HL-60/S4 treated with phorbol 12-myristate 13-acetate at 8.2 ng/mL for 4 days and 3 days (cell line): ENCODE results near the gene CSNK2A2.

Experiments
- in situ Hi-C: fragments of 300-500 bp; cut with MboI; formaldehyde crosslinking; loops from 2 replicates; pipeline ENCODE4 v1.15.0; 2022; ENCODE audit warnings: low sequenced_read_pairs

The CSNK2A2 gene

GRCh38 chr16:58200004-58200797, 2.3 kb upstream of the CSNK2A2 start:
- in situ Hi-C loops, result no loop called here

- in situ Hi-C loops, result no loop called here
Observed at GRCh38 chr16:58198803-58199411, 1.0 kb upstream of the CSNK2A2 start.

GRCh38 chr16:58197314-58198012, 443 bp downstream of the CSNK2A2 start:
- in situ Hi-C loops, result no loop called here

GRCh38 chr16:58196898-58197313, 1.0 kb downstream of the CSNK2A2 start:
- in situ Hi-C loops, result no loop called here

- in situ Hi-C loops, result no loop called here
Observed at GRCh38 chr16:58195771-58196170, 2.1 kb downstream of the CSNK2A2 start.

GRCh38 chr16:58195344-58195743, 2.6 kb downstream of the CSNK2A2 start:
- in situ Hi-C loops, result no loop called here

- in situ Hi-C loops, result no loop called here
Observed at GRCh38 chr16:58194790-58195189, 3.1 kb downstream of the CSNK2A2 start.

GRCh38 chr16:58187665-58188421, 10.1 kb downstream of the CSNK2A2 start:
- in situ Hi-C loops, result no loop called here

GRCh38 chr16:58187092-58187491, 10.8 kb downstream of the CSNK2A2 start:
- in situ Hi-C loops, result no loop called here

GRCh38 chr16:58186176-58186944, 11.5 kb downstream of the CSNK2A2 start:
- in situ Hi-C loops, result no loop called here

GRCh38 chr16:58177353-58177710, 20.6 kb downstream of the CSNK2A2 start:
- in situ Hi-C loops, result no loop called here

GRCh38 chr16:58176608-58177352, 21.1 kb downstream of the CSNK2A2 start:
- in situ Hi-C loops, result no loop called here

- in situ Hi-C loops, result no loop called here
Observed at GRCh38 chr16:58170223-58170622, 27.7 kb downstream of the CSNK2A2 start.

- in situ Hi-C loops, result no loop called here
Observed at GRCh38 chr16:58160855-58161254, 37.1 kb downstream of the CSNK2A2 start.

- in situ Hi-C loops, result no loop called here
Observed at GRCh38 chr16:58158725-58159124, 39.2 kb downstream of the CSNK2A2 start.

GRCh38 chr16:58157951-58158540, 39.9 kb downstream of the CSNK2A2 start:
- in situ Hi-C loops, result no loop called here

- in situ Hi-C loops, result no loop called here
Observed at GRCh38 chr16:58157239-58157638, 40.7 kb downstream of the CSNK2A2 start.

- in situ Hi-C loops, result no loop called here
Observed at GRCh38 chr16:58155839-58156238, 42.1 kb downstream of the CSNK2A2 start.

GRCh38 chr16:58154345-58154744, 43.6 kb downstream of the CSNK2A2 start:
- in situ Hi-C loops, result no loop called here
